AG10803 (cell line): ENCODE data around the gene ACSS1.

Source experiments
- DNase-seq: peaks from one replicate; pipeline ENCODE4 v3.0.0; 2010; ENCODE audit warnings: low read depth
- H3K4me3 ChIP-seq: 2 replicates; pipeline ENCODE4 v1.5.1; 2011; ENCODE audit warnings: mild to moderate bottlenecking, low read length, control low read depth
- TF ChIP-seq, protein P1 (sequence below): conservative IDR thresholded peaks from 2 replicates; pipeline ENCODE4 v1.5.1; 2011; ENCODE audit warnings: mild to moderate bottlenecking, low read length, control low read depth, inconsistent platforms

The ACSS1 gene

GRCh38 chr20:25059866-25060465 is 2.0 kb upstream of the ACSS1 start:
- TF ChIP-seq, protein P1, sequence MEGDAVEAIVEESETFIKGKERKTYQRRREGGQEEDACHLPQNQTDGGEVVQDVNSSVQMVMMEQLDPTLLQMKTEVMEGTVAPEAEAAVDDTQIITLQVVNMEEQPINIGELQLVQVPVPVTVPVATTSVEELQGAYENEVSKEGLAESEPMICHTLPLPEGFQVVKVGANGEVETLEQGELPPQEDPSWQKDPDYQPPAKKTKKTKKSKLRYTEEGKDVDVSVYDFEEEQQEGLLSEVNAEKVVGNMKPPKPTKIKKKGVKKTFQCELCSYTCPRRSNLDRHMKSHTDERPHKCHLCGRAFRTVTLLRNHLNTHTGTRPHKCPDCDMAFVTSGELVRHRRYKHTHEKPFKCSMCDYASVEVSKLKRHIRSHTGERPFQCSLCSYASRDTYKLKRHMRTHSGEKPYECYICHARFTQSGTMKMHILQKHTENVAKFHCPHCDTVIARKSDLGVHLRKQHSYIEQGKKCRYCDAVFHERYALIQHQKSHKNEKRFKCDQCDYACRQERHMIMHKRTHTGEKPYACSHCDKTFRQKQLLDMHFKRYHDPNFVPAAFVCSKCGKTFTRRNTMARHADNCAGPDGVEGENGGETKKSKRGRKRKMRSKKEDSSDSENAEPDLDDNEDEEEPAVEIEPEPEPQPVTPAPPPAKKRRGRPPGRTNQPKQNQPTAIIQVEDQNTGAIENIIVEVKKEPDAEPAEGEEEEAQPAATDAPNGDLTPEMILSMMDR = no peak
- DNase-seq = no peak
- H3K4me3 ChIP-seq = no peak overlapping the region

DNA sequence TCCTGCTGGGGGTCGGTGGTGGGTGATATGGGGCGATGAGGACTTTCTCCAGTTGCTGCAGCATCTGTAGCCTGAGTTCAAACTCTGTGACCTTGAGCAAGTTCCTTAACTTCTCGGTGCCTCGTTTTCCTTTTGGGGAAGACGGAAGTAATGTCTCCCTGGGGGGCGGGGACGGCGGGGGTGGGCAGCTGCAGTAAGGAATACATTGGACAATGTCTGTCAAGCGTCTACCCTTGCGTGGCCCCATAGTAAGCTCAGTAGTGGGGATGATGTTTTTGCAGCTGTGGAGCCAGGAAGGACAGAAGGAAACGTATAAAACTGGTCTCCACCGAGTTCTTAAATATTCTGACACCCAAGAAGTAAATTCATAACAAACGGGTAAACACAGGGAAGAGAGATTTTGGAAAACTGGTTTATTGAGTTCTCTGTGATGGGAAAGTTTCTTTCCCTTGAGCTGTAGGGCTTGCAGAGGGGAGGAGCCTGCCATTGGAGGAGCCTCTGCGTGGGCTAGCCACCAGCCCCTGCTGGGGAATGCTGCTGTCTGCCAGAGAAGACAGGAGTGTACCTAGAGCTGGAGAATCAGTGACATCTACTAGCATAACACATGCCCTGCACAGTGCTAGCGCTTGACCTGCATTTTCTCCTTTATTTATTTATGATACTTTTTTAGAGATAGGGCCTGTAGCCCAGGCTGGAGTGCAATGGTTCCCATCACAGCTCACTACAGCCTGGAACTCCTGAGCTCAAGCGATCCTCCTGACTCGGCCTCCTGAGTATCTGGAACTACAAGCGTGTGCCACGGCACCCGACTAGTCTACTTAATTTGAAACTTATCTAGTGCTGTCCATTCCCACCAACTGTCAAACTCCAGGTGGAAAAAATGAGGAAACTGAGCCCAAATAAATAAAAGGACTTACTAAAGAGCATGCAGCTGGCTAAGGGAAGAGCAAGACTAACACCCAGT is 1.2 kb upstream of the ACSS1 start:
- DNase-seq = no peak
- H3K4me3 ChIP-seq = peak overlapping the region; percentile 71
- TF ChIP-seq, protein P1 = 0 out of 2 replicates have a peak, but pooled peaks have one; percentile 6

DNA sequence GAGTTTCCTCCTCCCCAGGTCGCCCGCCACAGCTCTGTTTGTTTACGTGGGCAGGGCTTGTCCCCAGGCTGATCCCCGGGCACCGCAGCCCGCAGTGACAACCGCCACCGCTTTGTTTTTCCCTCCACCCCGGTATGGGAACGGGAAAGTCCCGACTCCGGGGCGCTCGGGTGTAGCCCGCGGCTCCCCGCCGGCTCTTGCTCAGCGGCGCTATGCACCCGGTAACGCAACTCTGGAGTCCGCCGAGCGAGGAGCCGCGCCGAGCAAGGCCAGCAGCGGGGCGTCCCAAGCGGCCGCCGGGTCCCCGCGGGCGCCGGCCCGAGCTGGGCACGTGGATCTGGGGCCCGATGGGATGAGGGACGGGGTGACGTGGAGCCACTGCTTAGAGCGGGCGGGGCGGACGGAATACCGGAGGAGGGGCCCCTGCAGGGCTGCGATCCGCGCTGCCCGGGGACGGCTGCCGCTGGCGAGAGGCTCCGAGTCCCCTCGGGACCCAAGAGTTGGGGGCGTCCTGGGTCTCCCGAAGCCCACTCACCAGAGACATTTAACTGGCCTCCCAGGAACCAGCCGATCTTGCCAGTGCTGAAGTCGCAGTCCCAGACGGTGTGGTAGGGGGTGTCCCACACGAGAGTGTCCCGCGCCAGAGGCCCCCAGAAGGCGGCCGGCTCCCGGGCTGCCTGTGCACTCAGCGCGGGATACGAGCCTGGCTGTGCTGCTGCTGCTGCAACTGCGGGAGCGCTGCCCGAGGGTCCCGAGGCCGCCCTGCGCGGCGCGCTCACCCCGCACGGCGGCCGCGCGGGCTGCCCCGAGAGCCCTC is 497 bp downstream of the ACSS1 start:
- DNase-seq = peak; percentile 51
- H3K4me3 ChIP-seq = peak overlapping the region; percentile 71
- TF ChIP-seq, protein P1 = no peak

DNA sequence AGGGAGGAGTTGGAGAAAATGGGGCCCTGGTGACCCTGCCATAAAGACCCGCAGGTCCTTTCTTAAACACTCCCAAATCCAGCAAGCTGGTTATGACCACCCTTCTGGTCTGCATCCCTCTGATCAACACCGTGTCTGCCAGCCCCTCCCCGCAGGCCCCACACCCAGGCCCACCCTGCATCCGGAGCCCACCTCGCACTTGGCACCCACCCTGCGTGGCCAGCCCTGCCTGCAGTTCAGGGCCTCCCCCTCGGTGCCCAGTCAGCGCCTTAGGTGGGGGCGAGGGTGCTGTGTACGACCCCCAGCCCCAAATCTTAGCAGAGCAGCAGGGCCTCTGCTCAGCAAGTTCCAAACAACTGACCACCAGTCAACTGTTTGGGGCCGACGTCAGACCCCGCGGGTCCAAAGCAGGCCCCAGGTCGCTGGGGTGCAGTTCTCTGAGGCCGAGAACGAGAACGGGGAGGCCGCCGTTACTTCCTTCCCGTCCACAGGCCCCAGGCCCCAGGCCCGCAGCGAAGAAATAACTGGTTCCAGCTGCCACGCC is 1.2 kb downstream of the ACSS1 start:
- no peak for DNase-seq
- peak overlapping the region; percentile 71 for H3K4me3 ChIP-seq
- TF ChIP-seq, protein P1 = no peak

DNA sequence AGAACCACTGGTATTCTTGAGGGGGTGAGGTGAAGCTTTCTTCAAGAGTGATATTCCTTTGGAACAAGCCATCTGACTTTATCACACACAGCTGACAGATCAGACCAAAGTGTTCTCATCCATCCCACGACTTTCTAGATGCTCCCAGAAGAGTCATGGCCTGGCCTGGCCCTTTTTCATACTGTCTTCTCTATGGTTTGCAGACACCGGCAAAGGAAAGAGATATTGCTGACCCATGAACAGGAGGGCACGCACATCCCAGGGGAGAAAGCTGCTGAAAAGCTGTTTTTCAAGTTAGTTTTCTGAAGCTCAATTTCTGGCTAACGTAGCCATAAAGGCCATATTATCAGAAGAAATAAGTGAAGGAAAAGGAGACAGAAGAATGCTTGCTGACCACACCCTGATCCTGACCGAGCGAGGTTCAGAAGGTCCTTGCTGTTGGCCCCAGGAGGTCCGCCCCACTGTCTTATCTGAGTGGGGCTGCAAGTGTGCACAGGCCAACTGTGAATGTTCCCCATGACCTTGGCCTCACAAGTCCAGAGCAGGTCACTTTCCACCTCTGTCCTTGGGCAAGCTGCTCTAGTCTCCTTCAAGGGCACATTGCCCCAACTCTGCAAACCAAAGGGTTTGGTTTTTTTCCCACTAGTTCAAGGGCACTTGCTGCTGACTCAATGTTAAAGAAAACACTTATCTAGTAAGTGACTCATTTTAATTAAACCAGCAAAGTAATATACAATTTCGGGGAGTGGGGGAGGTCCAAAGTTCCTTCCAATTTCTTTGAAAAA is 2.0 kb downstream of the ACSS1 start:
- DNase-seq = no peak
- H3K4me3 ChIP-seq = no peak overlapping the region; the same call in 1 of the 2 replicates
- TF ChIP-seq, protein P1 = no peak

DNA sequence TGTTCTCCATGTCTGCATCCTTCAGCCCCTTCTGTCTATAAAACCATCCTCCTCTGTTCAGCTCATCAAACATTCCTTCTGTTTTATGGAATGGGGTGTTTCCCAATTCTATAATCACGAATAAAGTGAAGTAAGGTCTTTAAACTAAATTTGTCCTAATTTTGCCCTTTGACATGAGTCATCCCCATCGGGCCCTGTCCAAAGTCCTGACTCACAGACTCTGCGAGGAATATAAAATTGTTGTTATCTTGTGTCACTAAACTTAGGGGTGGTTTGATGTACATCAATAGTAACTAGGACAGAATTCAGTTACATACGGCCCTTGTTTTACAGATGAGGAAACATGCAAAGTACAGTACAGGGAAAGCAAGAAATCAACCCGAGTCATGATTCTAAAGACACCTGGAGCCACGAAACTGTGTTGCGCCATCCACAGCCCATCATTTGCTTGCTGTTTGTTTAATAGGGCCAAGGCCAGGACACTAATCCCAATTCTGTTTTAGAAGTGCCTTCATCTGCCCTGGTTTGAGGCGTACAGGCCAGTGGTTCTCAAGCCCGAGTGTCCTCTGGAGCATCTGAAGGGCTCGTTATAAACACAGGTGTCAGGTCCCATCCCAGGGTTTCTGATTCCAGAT is 2.8 kb downstream of the ACSS1 start:
- TF ChIP-seq, protein P1 = no peak
- DNase-seq = peak; percentile 42
- H3K4me3 ChIP-seq = no peak overlapping the region
